Activated T-cell treated with anti-CD3 and anti-CD28 coated beads for 48 hours (primary cell): Measurements from ENCODE around the gene MDM1.

ENCODE experiments used
- DNase-seq: peaks from one replicate; pipeline ENCODE4 v3.0.0-alpha.2; 2020; ENCODE audit warnings: low read depth

Gene MDM1

DNA sequence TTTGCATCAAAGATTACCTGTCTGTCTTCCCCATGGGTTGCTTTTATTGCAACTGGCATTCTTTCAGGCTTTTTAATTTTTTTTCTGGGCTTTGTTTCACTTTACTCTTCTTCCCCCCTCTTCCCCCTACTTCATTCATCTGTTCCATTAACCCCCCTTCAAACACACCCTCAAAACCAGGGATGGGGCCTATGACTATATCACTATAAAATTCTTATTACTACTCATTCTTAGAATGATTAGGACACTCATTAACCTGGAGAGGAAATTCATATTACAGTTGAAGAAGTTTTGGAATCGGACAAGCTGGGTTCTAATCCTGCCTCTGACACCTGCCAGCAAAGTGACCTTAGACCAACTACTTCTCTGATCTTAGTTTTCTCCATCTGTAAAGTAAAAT lies 24.8 kb upstream of the MDM1 start:
- no peak for DNase-seq

DNA sequence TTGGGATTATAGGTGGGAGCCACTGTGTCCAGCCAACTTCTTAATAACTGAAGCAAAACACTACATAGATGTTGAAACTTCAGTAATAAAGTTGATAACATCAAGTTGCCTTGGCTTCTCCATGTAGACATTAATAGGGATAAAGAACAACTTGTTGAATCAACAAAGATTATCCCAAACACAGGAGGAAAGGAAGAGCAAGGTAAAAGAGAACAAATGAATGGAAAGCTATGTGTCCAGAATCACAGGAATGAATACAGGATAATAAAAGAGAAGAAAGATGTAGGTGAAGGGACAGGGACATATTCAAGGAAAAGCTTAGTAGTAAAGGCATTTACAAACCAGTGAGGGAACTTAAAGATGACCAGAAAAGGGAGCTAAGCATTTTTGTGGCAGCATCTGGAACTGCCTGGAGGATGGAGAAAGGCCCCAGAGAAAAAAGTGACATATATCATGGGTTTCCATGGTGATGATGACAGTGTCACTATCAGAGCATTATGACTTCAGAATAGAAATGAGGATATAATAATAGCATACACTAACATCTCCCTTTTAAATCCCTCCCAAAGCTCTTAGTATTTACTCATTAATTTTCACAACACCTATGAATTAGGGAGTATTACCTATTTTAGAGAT lies 24.0 kb upstream of the MDM1 start:
- no peak for DNase-seq

DNA sequence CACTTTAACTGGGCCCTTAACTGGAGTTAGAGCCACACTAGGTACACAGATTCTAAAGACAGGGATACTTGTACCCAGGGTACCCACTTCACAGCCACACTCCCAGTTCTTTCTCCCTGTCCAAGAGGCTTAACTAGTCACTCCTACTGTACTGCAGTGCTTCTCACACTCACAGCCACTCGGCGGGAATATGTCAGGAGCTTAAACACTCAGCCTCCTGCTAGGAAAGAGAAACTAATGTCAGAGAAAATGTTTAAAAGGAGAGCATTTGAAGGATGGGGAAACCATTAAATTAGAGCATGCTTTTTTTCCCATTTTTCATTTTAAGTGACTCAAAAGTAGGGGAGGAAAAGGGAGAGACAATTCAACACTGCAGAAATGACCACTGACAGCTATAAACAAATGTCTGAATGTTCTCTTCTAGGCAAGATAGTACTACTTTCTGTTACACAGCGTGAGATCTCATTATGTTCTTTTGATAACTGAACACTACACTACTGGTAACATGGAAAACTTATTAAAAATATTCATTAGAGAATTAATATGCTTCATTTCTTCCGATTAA lies 22.9 kb upstream of the MDM1 start:
- DNase-seq = no peak

DNA sequence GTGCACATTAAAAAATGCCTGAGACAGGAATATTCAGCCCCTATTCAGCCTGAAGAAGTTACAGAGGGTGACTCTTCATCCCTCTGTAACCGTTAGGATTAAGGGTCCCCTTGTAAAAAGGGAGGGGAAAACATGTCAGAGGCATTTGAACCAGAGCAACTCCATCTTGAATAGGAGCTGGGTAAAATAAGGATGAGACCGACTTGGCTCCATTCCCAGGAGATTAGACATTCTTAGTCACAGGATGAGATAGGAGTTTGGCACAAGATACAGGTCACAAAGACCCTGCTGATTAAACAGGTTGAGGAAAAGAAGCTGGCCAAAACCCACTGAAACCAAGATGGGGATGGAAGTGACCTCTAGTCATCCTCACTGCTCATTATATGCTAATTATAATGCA lies 19.9 kb upstream of the MDM1 start:
- no peak for DNase-seq

DNA sequence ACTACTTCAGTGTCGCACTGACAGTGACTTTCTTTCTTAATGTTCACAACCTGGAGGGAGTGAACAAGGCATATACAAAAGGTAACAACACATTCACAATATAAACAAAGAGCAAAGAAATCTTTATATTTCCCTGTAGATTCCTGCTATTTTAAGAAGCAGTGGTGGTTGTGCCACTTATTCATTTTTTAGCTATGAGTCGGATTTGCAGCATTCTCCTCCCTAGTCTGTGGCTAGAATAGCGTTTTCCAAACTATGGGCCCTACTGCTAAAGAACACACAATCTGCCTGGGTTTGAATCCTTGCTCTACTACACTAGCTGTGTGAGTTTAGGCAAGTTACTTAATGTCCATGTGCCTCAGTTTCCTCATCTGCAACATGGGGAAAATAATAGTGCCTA lies 18.6 kb upstream of the MDM1 start:
- no peak for DNase-seq

DNA sequence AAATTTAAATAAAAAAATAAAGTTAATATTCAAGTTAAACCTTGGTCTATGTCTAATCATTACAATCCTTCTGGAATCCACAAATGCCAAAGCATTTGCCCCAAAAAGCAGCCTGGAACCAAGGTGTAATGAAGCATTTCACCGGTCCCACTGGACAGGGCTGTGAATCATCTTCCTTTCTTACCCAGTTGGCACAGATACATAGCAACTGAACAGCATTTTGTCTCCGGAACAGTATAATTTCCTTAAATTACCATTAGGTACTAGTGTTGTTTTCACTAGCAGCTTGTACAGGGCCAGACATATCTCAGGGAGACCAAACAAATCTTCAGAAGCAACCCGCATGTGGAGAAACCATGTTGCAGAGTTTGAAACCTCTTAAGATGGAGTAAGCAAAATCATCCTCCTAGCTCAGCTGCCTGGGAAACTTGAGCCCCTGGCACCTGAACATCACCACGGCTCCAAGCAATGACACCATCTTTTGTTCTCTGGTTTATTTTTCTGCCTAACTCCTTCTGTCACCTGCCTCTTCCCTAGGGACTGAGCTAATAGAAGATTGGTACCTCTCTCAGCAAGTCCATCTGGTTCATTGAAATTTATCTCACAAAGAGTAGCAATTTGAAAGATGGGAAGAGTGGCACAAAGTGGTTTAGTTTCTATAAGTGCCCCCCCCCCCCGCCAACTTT lies 17.9 kb upstream of the MDM1 start:
- DNase-seq = no peak

DNA sequence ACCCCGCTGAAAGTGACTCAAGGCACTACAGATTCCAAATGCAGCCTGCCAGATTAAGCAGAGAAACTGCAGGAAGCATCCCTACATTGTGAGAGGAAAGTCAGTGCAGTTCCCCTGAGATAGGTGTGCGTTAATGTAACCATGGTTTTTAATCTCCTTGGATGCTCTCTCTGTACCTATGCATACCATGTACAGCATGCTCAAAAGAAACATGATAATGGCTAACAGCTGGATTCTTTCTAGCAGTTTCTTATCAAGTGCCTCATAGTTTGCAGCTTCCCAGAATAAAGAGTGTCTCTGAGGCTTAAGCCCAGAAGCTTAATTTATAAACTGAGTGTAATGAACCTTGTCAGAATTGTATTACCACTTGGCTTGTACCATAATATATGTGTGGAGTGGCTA lies 17.1 kb upstream of the MDM1 start:
- no peak for DNase-seq

DNA sequence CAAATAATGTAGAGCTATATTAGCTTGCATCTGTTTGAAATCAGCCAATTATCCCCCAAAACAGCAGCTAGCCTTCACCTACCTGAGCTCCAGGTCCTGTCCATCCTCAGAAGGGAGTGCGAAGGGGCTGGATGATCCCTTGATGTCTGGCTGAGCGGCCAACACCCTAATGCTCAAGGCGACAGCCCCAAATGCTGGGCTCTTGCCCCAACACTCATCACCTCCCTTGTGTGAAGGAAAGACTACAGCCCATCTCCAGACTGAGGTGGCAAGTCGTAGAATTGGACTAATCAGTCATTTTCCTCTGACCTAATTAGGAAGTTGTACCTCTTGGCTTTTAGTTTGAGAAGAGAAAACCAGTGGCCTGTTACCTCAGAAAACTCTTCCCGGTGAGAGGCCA lies 16.3 kb upstream of the MDM1 start:
- DNase-seq = no peak

DNA sequence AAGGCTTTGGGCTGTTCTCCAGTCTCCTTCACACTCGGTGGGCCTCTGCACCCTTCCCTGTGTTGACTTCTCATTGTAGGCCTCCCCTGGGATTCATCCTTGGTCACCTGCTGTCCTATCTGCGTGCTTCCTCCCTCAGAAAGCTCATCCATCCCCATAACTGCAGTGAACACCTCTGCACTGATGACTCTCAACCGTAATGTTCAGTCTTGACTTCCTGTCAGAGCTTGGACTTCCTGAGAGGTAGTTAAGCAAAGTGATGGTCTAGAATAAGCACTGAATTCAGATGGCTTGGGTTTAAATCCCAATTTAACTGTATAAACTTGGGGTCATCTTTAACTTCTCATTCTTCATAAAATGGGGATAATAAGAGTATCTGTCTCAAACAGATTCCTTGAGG lies 13.6 kb upstream of the MDM1 start:
- DNase-seq = no peak

DNA sequence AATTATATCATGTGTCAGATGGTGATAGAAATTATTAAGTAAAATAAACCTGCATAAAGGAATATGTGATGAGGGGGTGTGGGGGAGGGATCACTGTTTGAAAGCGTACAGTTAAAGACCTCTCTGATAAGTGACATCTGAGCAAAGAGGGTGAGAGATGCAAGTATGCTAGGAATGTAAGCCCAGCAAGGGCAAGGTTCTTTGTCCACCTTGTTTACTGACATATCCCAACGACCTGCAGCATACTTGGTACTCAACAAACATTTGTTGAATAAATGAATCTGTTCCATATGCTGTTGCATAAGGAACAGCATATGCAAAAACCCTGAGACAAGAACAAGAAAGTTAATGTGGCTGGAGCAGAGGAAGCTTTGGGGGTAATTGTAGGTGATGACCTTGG lies 12.0 kb upstream of the MDM1 start:
- no peak for DNase-seq

DNA sequence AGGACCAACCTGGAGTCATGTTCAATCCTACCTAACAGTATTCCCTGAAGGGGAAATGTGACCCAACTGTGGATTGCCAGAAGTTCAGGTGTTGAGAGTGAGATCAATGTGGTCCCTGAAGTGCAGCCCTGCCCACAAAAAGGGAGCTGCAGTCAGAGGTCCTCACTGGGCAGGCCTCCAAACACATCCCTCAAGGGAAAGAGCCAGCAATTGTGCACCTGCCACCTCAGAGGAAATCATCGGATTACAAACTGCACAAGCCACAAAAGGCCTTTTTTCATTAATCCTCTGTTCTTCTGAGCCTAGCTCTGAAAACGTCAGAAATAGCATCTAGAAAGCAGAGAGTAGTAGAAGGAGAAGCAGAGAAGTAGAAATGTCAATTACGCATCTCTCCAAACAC lies 10.8 kb upstream of the MDM1 start:
- DNase-seq = no peak

DNA sequence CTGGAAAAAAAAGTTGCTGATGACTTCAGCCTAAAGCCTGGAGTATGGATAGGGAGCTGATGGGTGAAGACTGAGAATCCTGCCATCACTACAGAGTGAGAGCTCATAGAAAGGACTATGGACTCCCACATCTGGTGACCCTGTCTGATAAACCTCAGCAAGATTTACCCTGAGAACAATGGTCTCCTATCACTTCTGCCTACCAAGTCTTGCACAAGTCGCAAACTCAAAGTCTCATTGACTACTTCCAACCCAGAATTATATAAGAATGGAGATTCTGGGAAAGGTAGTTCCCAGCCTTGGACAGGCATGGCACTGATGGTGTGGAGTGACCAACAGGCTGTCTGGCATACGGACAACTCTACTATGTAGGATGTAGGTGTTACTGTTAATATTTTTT lies 9.7 kb upstream of the MDM1 start:
- no peak for DNase-seq

DNA sequence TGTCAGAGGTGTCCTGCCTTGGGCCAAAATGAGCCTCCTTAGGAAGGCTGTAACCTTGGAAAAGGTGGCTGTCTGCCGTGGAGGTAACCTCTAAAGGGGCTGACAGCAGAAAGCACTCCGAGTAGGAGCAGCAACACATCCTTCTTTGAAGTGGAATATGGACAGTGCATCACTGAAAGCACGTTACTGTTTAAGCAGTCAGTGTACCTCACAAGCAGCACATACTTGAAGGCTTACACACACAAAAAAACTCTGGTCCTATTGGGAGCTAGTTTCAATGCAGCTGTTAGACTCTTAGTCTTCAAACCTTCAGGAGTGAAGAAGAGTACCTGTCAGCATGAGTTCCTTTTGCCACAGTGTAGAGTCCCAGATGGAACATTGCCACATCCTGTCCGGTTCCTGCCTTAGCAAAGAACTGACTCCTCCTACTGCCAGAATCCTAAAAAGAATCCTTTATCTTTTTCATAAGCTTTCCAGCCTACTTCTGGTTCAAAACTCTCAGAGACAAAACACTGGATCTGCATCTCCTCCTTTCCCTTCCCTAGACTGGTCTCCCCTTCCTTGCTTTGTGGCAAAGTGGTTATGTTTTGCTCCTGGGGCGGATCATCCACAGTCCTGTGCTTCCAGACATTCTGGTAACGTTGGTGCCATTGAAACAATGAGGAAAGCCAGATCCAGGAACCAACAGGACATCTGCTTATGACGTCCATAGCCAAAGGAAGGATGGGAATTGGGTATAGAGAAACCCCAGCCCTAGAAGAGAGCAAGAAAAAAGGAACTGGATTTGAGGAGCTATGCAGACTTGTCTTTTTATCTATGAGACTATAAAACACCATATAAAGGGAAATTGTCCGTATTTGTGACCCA lies 8.5 kb upstream of the MDM1 start:
- DNase-seq = no peak

DNA sequence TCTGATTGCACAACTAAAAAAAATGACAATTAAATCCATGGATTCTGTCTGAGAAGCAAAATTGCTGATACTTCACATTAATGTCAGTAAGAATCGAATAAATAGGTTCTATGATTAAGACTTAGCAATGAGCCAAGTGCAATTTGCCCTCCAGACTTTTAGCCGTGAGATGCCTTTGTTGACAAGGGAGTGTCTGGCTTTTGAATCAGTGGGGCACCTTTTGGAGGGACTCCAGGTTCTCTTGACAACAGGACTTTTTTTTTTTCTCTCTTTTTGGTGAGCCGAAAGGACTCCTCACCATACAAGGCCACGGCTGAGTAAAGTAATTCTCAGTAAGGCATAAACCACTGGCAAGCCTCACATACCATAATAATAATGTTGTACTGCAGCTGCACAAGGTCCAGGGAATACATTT lies 4.7 kb upstream of the MDM1 start:
- no peak for DNase-seq

DNA sequence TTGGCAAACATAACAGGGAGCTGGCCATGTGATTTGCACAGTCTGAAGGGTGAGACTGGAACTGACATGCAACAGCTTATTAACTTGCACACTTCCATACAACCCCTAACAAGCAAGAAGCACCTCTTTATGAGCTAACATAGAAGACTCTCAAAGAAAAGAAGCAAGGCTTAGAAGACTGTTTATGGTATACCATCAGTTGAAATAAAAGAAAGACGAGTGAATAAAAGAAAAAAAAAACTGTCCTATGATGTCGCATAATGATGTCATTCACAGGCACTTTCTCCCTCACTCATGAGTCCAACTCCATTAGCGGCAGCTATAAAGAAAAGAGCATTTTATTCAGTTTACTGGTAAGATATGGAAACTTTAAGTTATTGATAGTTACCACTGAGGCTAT lies 3.3 kb upstream of the MDM1 start:
- no peak for DNase-seq

DNA sequence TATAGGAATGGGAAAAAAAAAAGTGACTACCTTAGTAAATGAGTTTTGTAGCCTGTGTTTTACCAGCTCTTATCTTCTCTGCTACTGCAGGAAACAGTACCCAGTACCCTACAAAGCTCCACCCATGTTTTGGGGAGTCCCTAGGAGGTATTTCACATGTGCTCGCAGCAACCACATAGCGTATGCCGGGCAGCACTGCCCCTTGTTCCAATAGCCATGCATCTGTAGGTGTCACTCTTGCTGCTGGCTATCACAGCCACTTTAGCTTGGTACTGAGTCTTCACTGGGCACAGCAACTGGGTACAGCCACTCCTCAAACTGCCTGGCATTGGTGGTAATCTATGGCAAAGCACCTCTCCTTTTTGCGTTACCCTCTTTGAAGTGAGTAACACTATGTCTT lies 2.0 kb upstream of the MDM1 start:
- DNase-seq = no peak

DNA sequence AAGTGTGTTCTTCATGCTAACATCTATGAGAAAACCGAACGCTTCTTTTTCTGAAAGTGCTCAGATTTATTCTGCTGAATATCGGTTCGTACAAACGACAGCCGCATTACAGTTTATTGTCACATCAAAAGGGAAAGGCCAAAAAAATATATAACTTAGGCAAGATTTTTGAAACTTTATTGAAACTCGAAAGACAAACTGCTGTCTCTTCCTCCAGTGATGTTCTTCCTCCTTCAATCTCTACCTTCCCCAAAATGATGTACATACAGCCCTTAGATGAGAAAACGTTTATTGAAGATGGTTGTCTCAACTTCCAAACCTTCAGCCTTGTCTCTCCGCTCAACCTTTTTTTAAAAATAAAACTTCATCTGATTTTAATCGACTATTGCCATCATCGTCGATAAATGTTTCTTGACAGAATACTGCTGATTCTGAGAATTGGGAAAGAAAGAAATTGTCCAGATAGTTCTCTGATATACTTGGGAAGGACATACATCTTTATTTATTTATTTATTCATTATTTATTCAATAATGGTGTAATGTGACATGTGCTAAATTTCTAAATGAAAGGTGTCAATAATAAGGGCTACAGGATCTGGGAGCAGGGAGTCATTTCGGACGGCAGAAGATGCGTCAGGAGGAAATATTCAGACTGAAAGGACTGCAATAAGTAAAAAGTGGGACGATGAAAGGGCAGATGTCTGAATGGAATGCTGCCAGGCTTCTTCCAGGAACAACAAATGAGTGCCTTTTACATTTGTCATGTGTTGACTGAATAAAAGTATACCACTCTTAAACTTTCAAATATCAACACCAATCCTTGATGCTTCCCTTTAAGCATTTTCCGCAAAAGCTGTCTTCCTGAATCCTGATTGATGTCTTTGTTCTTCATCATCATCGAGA lies 817 bp upstream of the MDM1 start:
- DNase-seq = no peak

DNA sequence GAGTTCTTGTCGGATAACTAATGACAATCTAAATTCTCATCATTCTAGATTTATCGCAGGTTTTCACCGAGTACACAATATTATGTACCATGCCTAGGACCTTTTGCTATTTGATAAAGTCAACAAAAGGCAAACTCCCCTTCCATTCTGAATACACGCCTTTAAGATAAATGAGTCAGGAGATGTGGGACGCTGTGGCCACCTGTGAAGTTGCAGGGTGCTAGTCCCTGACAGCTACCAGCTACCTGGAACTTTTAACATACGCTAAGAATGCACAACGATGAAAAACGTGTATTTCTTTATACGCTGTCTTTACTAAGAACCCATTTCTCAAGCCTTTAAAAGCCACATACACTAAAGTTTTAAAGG lies 678 bp downstream of the MDM1 start:
- DNase-seq = no peak

DNA sequence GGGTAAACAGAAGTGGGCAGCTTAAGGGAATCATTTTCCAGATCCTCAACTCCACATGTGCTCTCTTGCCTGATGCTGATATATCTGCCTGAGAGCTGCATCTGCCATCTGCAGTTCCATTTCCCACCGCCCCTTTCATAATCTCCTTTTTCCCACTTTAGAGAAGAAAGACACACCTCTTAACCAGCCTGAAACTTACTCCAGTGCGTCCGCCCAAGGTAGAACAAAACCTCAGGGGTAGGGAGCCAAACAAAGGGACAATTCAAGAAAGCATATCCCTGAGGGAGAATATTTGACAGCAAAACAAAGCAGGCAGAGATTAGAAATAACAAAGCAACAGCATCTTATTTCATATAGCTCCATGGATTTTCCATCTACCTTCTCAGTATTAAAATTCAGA lies 4.3 kb downstream of the MDM1 start:
- DNase-seq = no peak

DNA sequence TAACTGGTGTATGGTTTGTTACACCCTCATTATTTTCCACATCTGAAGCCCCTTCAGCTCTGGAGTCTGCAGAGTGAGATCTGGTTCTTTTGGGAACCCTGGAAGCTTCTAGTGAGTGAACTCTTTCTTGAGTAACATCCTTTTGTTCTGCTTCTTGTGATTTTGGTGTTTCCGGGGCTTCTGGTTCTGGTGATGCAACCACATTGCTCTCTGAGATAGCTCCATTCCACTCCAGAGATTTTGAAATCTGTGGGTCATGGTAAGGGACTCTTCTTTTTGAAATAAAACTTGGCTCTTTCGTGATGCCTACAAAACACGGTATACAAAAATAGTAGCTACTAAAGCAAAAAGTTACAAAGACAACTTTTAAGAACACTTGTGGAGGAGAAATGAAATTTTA lies 5.4 kb downstream of the MDM1 start:
- no peak for DNase-seq

DNA sequence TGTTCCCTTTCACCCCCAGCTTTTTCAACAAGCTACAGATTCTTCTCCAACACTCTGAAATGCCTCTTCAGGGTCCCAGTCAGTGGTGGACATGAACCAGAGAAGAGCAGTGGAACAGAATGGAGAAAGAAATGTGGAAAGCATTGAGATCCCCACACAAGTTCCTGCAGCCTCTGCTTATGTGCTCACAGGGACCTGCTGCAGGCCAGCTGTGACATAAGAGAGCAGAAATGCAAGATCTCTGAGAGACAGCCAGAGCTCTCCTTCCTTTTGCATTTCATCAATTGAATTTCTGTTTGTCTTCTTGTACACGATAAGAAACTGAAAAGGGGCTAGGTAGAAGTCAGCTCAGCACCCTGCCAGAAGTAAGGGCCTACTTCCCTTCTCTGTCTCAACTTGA lies 6.2 kb downstream of the MDM1 start:
- no peak for DNase-seq

DNA sequence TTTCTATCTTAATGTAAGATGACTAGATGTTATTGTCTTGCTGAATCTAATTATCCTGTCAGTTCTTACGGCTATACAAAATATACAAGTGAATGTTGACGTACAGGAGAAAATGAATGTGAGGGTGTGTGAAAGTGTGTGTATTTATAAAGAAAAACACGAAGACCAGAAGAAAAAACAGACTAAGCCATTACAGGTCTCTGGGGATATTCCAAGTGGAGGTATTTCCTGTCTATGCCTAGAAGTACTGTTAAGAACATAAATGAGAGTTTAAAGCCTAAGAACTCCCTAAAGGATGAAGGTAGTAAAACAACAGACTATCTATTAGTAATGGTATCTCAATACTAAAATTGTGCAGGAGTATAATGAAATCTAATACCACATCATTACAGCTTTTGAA lies 7.6 kb downstream of the MDM1 start:
- DNase-seq = no peak
